GM18505 (cell line): Measurements from ENCODE around the gene TAF11L2.
"Not testable (repeated sequence)": the region's sequence is repeated elsewhere in the genome, so short reads cannot be mapped to it uniquely, and the experiment has no call there.

Experiments used
- ATAC-seq: cut with Tn5 transposase; IDR thresholded peaks from one replicate; pipeline ENCODE4 v1.9.1; 2021; ENCODE audit not compliant: unreplicated experiment
- POLR2A ChIP-seq: IDR thresholded peaks from 4 replicates; pipeline ENCODE4 v1.6.1; 2011; ENCODE audit warnings: borderline replicate concordance; ENCODE audit not compliant: insufficient read depth, insufficient read length; ENCODE audit errors: extremely low read depth

Gene TAF11L2

GRCh38 chr5:17492770-17493169, 5.3 kb upstream of the TAF11L2 start:
- ATAC-seq, result no peak
- TF ChIP-seq POLR2A, result no peak

- TF ChIP-seq POLR2A, result no peak
- ATAC-seq, result no peak
Observed at GRCh38 chr5:17497446-17497845, 585 bp upstream of the TAF11L2 start.

- ATAC-seq, result no peak
- TF ChIP-seq POLR2A, result no peak
Observed at GRCh38 chr5:17511775-17512325, 13.8 kb downstream of the TAF11L2 start.

- not testable (repeated sequence) for ATAC-seq
Observed at GRCh38 chr5:17517526-17517925, 19.5 kb downstream of the TAF11L2 start.

GRCh38 chr5:17518067-17518466, 20.0 kb downstream of the TAF11L2 start, which contains the start of gene TAF11L3:
Gene TAF11L3, plus strand, starts transcription at chr5:17518367.
- not testable (repeated sequence) for ATAC-seq

GRCh38 chr5:17519508-17519907, 21.5 kb downstream of the TAF11L2 start:
- ATAC-seq, result not testable (repeated sequence)

GRCh38 chr5:17521501-17521900, 23.5 kb downstream of the TAF11L2 start, which contains the start of gene TAF11L4:
Gene TAF11L4, plus strand, starts transcription at chr5:17521801.
- not testable (repeated sequence) for ATAC-seq

- ATAC-seq, result not testable (repeated sequence)
Observed at GRCh38 chr5:17524935-17525334, 26.9 kb downstream of the TAF11L2 start, which contains the start of gene TAF11L5. Gene TAF11L5, plus strand, starts transcription at chr5:17525235.

GRCh38 chr5:17526504-17526903, 28.5 kb downstream of the TAF11L2 start:
- ATAC-seq, result not testable (repeated sequence)

GRCh38 chr5:17528369-17528768, 30.3 kb downstream of the TAF11L2 start, which contains the start of gene TAF11L6:
Gene TAF11L6, plus strand, starts transcription at chr5:17528669.
- not testable (repeated sequence) for ATAC-seq
